Nucleus accumbens (tissue), 56 donors: ENCODE data around the gene HTR1E.
A peak's percentile ranks its signal among the peaks of the same experiment; 100 is the strongest.
"Not testable (repeated sequence)": the region's sequence is repeated elsewhere in the genome, so short reads cannot be mapped to it uniquely, and the experiment has no call there.

Experiments used
- DNase-seq, 56 donors: peaks; one replicate each; lab custom pipeline; 2025; lab: John Stamatoyannopoulos, UW

The HTR1E gene

DNA sequence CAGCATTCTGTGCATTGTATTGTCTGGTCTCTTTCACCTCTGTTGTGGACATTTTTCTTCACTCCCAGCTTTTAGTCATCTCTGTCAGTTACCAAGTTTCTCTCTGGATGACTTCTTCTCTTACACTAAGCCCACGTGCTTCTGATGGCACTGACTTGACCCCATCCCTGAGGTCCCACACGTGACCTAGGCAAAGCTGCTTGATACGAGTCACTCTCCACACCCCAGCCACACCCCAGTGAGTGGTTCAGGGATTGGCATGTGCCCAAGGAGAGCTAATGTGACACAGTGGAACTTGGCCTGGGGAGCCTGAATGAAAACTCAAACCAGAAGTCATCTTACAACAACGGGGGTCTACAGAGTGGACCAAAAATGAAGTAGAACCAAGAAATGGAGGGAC is 32.2 kb downstream of the HTR1E start:
- DNase-seq = no peak

- no peak for DNase-seq
These were observed 35.8 kb downstream of the HTR1E start for GRCh38 chr6:86973088-86973487.

DNA sequence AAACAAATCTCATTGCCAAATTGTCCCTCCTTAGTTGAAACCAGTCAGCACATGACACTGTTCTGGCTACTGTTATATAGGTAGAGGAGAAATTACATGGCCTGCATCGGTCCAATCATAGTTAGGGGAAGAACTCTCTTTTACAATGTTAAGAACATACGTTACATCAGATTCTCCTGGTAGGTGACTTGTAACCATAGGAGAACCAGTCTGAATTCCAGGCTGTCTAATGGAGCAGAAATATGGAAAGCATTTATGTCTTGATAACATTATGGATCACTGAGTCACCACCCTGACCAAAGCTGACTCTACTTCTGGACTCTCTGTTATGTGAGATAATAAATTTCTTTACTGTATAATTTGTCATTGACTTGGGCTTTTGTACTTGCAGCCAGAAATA is 40.9 kb downstream of the HTR1E start:
- no peak for DNase-seq

- no peak for DNase-seq
These were observed 64.2 kb downstream of the HTR1E start for GRCh38 chr6:87001494-87001893.

DNA sequence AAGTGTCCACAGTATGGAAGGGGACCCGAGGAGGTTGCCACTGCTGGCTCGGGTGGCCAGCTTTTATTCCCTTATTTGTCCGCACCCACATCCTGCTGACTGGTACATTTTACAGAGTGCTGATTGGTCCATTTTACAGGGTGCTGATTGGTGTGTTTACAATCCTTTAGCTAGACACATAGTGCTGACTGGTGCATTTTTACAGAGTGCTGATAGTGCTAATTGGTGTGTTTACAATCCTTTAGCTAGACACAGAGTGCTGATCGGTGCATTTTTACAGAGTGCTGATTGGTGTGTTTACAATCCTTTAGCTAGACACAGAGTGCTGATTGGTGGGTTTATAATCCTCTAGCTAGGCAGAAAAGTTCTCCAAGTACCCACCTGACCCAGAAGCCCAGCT is 65.1 kb downstream of the HTR1E start:
- not testable (repeated sequence) for DNase-seq

GRCh38 chr6:87006541-87006940 is 69.2 kb downstream of the HTR1E start:
- not testable (repeated sequence) for DNase-seq

- not testable (repeated sequence) for DNase-seq
These were observed 72.3 kb downstream of the HTR1E start for GRCh38 chr6:87009581-87009980.

DNA sequence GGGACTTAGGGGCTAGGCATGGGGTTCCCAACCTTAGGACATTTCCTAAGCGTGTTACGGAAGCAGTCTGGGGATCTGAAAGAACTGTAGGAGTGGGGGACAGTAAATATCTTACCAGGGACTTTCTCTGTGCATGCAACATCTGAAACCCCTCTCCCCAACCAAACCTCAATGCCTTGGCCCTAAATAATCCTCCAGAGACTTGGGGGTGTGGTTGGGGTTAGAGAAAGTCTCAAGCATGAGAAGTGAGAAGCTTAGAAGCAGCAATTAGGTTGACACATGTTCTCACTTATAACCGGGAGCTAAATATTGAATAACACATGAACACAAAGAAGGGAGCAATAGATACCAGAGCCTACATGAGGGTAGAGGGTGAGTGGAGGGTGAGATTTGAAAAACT is 74.7 kb downstream of the HTR1E start:
- DNase-seq = no peak

GRCh38 chr6:87012743-87013142 is 75.4 kb downstream of the HTR1E start:
- DNase-seq = no peak

DNA sequence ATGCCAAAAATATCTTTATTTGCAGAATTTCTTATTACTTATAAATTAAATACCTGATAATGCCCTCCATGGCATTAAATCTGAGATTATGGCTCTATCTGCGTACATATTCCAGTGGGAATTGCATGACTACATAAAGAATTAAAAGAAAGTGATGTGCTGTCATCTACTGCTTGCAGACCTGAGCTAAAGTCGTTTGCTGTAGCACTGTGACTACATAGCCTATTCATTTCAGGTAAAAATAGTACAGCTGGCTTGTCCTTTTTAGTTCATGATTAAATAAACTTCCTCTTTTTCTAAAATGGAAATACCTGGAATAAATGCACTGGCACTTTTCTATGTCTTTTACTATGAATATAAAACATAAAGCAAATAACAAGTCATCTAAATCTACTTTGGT is 79.4 kb downstream of the HTR1E start:
- peak in 2 of 56 donors; percentile 8 to 42 for DNase-seq

DNA sequence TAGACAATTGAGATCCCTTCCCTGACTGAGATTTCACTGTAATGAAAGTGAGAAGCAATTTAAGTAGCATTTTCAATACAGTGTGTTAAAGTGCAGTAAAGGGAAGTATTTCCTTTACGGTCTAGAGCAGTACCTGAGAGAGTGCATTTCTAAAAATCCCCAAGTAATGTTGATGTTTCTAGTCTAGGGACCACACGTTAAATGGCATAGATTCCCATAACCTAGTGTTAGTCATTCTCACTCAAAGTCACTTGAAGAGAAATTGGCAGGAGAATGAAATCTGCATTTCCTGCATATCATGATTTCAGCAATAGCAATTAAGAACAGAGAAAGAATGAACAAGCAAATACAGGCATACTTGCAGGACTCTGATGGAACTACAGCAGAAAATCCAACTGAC is 89.7 kb downstream of the HTR1E start:
- DNase-seq = no peak

DNA sequence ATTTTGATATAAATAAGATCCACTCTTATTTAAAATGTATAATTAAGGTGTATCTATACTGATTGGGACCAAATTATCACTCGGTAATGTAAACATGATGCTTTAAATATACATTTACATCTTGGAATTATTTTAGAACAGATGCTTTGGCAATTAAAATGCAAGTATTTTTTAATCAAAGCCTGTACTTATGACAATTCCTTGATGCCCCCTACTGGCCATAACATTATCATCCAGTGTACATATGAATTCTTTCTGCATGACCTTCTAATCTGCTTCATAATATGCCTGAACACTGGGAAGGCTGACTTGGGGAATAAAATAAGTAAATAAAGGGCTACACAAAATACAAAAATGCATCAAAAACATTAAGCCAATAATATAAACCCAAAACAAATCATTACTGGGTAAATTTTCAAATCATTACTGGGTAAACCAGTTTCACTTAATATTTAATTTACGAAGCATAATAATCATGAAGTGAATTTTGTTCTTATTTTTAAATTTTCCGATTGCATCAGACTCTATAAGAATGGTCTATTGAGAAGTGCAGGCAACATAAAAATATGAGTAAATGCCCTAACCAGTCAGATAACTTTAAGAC is 92.5 kb downstream of the HTR1E start:
- peak in 1 of 56 donors; percentile 8 for DNase-seq

DNA sequence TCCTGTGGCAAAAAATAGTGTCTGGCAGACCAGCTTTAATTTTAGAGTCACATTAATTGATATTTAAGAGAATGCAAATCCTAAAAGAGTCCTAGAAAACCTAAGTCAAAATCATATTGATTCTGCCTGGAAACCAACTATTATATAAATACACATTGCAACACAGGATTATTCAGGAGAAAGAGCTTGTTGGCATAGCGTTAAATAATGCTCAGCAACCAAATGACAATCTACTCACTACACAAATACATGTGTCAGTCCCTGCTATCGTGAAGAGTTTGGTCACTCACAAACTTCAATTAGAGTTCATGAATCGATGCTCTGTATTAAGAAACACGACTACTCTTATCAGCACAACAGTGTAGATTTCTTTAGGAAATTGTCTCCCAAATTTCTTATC is 103.4 kb downstream of the HTR1E start:
- DNase-seq = no peak

DNA sequence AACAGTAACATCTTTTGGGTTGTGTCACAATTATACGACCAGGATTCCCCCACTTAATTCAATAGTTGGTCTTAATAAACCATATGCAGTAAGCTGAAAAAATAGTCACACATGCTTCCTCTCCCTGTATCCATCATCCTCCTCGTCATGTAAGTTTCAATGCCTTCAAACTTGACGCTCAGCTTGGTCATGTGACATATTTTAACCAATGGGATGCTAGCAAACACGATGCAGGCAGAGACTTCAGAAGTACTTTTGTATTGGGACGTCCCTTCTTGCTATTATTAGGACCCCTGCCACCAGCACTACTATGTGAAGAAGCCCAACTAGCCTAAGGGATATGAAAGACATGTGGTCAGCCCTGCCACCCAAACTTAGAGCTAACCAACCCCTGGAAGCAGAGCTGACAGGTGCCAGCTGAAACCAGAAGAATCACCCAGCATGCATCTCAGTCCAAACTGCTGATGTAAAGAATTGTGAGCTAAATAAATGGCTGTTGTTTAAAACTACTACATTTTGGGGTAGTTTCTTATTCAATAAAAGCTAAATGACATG is 108.3 kb downstream of the HTR1E start:
- no peak for DNase-seq

GRCh38 chr6:87049779-87050178 is 112.5 kb downstream of the HTR1E start:
- no peak for DNase-seq

DNA sequence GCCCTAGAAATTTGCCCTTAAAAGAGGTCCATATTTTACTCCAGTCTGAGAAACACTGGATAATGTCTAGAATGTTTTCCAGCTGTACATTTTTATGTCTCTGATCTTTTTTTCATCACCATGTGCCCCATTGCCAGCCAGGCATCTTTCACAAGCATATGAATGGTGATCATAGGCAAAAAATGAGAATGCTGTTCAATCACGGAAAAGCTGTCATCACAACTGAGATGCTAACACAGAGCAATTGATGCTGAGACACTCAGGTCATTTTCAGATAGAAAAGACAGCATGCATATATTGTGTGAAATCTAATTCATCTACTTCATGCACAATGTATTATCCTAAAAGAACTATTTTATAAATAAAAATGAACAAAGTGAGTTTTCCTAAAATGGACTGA is 116.0 kb downstream of the HTR1E start:
- DNase-seq = no peak

- no peak for DNase-seq
These were observed 117.0 kb downstream of the HTR1E start for GRCh38 chr6:87054143-87054833.

DNA sequence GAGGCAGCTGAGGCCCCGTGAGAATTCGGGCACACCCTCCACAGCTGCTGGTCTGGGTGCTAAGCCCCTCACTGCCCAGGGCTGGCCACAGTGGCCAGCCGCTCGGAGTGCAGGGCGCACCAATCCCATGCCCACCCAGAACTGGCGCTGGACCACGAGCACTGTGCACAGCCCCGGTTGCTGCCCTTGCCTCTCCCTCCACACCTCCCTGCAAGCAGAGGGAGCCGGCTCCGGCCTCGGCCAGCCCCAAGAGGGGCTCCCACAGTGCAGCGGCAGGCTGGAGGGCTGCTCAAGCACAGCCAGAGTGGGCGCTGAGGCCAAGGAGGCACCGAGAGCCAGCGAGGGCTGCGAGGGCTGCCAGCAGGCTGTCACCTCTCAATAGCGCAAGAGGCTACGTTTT is 122.6 kb downstream of the HTR1E start:
- no peak for DNase-seq

GRCh38 chr6:87065117-87065516 is 127.8 kb downstream of the HTR1E start:
- DNase-seq = no peak
